Liver (tissue), 2 donors: ENCODE measurements around the gene NKTR.

ENCODE experiments used
- FOXA1 ChIP-seq: IDR thresholded peaks from 2 replicates; pipeline ENCODE4 v1.6.1; 2016; ENCODE audit warnings: antibody characterized with exemption
- YY1 ChIP-seq: IDR thresholded peaks from 2 replicates; pipeline ENCODE4 v1.6.1; 2016; ENCODE audit warnings: antibody characterized with exemption, mild to moderate bottlenecking
- TF ChIP-seq, protein P1 (sequence below): IDR thresholded peaks from 2 replicates; pipeline ENCODE4 v1.6.1; 2016; ENCODE audit warnings: antibody characterized with exemption, mild to moderate bottlenecking
- TF ChIP-seq, protein P2 (sequence below): fragments of 150-350 bp; IDR thresholded peaks from 2 replicates; pipeline ENCODE4 v1.5.1; 2017; ENCODE audit warnings: improper control_type of control experiment, low read depth, low read length; ENCODE audit not compliant: missing input control
- TF ChIP-seq, protein P3 (sequence below): IDR thresholded peaks from 2 replicates; pipeline ENCODE4 v1.6.1; 2016; ENCODE audit warnings: antibody characterized with exemption
- TF ChIP-seq, protein P4 (sequence below): IDR thresholded peaks from 2 replicates; pipeline ENCODE4 v1.6.1; 2016; ENCODE audit warnings: antibody characterized with exemption
- donor health status: healthy.

DNA sequence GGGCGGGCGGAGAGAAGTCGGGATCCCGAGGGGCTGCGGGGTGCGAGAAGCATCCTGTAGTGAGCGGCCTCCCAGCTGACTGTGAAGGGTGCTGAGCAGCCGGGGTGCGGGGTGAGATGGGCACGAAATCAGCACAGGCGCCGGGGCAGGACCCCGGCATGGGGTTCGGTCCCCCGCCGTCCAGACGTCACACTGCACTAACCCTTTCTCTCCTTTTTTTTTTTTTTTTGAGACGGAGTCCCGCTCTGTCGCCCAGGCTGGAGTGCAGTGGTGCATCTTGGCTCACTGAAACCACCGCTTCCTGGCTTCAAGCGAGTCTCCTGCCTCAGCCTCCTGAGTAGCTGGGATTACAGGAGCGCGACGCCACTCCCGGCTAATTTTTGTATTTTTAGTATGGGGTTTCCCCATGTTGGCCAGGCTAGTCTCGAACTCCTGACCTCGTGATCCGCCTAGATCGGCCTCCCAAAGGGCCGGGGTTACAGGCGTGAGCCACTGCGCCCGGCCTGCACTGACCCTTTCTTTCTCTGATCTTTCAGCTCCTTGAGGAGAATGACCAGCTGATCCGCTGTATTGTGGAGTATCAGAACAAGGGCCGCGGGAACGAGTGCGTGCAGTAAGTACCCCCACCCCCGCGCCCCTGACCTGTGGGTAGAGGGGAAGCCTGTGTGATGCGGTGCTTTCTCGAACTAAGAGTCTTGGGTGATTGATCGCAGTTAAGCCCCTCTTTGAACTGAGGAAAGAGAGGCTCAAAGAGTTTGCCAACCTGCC, 9.3 kb upstream of the NKTR start:
- TF ChIP-seq, protein P1, sequence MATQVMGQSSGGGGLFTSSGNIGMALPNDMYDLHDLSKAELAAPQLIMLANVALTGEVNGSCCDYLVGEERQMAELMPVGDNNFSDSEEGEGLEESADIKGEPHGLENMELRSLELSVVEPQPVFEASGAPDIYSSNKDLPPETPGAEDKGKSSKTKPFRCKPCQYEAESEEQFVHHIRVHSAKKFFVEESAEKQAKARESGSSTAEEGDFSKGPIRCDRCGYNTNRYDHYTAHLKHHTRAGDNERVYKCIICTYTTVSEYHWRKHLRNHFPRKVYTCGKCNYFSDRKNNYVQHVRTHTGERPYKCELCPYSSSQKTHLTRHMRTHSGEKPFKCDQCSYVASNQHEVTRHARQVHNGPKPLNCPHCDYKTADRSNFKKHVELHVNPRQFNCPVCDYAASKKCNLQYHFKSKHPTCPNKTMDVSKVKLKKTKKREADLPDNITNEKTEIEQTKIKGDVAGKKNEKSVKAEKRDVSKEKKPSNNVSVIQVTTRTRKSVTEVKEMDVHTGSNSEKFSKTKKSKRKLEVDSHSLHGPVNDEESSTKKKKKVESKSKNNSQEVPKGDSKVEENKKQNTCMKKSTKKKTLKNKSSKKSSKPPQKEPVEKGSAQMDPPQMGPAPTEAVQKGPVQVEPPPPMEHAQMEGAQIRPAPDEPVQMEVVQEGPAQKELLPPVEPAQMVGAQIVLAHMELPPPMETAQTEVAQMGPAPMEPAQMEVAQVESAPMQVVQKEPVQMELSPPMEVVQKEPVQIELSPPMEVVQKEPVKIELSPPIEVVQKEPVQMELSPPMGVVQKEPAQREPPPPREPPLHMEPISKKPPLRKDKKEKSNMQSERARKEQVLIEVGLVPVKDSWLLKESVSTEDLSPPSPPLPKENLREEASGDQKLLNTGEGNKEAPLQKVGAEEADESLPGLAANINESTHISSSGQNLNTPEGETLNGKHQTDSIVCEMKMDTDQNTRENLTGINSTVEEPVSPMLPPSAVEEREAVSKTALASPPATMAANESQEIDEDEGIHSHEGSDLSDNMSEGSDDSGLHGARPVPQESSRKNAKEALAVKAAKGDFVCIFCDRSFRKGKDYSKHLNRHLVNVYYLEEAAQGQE: no peak
- TF ChIP-seq, protein P2, sequence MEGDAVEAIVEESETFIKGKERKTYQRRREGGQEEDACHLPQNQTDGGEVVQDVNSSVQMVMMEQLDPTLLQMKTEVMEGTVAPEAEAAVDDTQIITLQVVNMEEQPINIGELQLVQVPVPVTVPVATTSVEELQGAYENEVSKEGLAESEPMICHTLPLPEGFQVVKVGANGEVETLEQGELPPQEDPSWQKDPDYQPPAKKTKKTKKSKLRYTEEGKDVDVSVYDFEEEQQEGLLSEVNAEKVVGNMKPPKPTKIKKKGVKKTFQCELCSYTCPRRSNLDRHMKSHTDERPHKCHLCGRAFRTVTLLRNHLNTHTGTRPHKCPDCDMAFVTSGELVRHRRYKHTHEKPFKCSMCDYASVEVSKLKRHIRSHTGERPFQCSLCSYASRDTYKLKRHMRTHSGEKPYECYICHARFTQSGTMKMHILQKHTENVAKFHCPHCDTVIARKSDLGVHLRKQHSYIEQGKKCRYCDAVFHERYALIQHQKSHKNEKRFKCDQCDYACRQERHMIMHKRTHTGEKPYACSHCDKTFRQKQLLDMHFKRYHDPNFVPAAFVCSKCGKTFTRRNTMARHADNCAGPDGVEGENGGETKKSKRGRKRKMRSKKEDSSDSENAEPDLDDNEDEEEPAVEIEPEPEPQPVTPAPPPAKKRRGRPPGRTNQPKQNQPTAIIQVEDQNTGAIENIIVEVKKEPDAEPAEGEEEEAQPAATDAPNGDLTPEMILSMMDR: no peak
- TF ChIP-seq, protein P3, sequence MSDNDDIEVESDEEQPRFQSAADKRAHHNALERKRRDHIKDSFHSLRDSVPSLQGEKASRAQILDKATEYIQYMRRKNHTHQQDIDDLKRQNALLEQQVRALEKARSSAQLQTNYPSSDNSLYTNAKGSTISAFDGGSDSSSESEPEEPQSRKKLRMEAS: no peak
- no peak for TF ChIP-seq FOXA1
- TF ChIP-seq, protein P4, sequence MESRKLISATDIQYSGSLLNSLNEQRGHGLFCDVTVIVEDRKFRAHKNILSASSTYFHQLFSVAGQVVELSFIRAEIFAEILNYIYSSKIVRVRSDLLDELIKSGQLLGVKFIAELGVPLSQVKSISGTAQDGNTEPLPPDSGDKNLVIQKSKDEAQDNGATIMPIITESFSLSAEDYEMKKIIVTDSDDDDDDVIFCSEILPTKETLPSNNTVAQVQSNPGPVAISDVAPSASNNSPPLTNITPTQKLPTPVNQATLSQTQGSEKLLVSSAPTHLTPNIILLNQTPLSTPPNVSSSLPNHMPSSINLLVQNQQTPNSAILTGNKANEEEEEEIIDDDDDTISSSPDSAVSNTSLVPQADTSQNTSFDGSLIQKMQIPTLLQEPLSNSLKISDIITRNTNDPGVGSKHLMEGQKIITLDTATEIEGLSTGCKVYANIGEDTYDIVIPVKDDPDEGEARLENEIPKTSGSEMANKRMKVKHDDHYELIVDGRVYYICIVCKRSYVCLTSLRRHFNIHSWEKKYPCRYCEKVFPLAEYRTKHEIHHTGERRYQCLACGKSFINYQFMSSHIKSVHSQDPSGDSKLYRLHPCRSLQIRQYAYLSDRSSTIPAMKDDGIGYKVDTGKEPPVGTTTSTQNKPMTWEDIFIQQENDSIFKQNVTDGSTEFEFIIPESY: no peak
- TF ChIP-seq YY1: no peak
